ENCODE data around the gene BBS9.
"Not testable (repeated sequence)": the region's sequence is repeated elsewhere in the genome, so short reads cannot be mapped to it uniquely, and the experiment has no call there.

BBS9 gene

GRCh38 chr7:33271839-33272371 lies 142.5 kb downstream of the BBS9 start:
- not testable (repeated sequence) for DNase-seq

GRCh38 chr7:33273356-33273755 lies 144.0 kb downstream of the BBS9 start:
- DNase-seq: no peak

GRCh38 chr7:33276325-33276724 lies 147.0 kb downstream of the BBS9 start:
- DNase-seq: no peak

- no peak for DNase-seq
Observed at GRCh38 chr7:33276729-33277128, 147.4 kb downstream of the BBS9 start.

GRCh38 chr7:33278095-33278494 lies 148.7 kb downstream of the BBS9 start:
- no peak for DNase-seq

- DNase-seq: no peak
Observed at GRCh38 chr7:33286501-33286900, 157.1 kb downstream of the BBS9 start.

- no peak for DNase-seq
Observed at GRCh38 chr7:33287738-33288137, 158.4 kb downstream of the BBS9 start.

GRCh38 chr7:33298848-33299247 lies 169.5 kb downstream of the BBS9 start:
- DNase-seq: no peak

GRCh38 chr7:33299425-33299824 lies 170.1 kb downstream of the BBS9 start:
- DNase-seq: no peak

- DNase-seq: no peak
Observed at GRCh38 chr7:33300131-33300530, 170.8 kb downstream of the BBS9 start.

- DNase-seq: no peak
Observed at GRCh38 chr7:33300742-33301141, 171.4 kb downstream of the BBS9 start.

GRCh38 chr7:33303978-33304557 lies 174.7 kb downstream of the BBS9 start:
- DNase-seq: not testable (repeated sequence)

GRCh38 chr7:33307205-33307604 lies 177.8 kb downstream of the BBS9 start:
- no peak for DNase-seq

- no peak for DNase-seq
Observed at GRCh38 chr7:33310546-33310945, 181.2 kb downstream of the BBS9 start.

GRCh38 chr7:33325754-33326484 lies 196.6 kb downstream of the BBS9 start:
- no peak for DNase-seq

GRCh38 chr7:33326485-33326848 lies 197.1 kb downstream of the BBS9 start:
- DNase-seq: no peak

GRCh38 chr7:33327427-33327826 lies 198.1 kb downstream of the BBS9 start:
- no peak for DNase-seq

- no peak for DNase-seq
Observed at GRCh38 chr7:33334349-33334748, 205.0 kb downstream of the BBS9 start.

- no peak for DNase-seq
Observed at GRCh38 chr7:33336820-33337219, 207.5 kb downstream of the BBS9 start.

- no peak for DNase-seq
Observed at GRCh38 chr7:33339074-33339790, 209.9 kb downstream of the BBS9 start.

- no peak for DNase-seq
Observed at GRCh38 chr7:33346055-33346454, 216.7 kb downstream of the BBS9 start.

- no peak for DNase-seq
Observed at GRCh38 chr7:33350577-33350976, 221.2 kb downstream of the BBS9 start.

- DNase-seq: no peak
Observed at GRCh38 chr7:33351709-33352108, 222.3 kb downstream of the BBS9 start.

Data from hypothalamus (tissue), 51 donors.